ENCODE results near the gene OLFML2A.

The OLFML2A gene

DNA sequence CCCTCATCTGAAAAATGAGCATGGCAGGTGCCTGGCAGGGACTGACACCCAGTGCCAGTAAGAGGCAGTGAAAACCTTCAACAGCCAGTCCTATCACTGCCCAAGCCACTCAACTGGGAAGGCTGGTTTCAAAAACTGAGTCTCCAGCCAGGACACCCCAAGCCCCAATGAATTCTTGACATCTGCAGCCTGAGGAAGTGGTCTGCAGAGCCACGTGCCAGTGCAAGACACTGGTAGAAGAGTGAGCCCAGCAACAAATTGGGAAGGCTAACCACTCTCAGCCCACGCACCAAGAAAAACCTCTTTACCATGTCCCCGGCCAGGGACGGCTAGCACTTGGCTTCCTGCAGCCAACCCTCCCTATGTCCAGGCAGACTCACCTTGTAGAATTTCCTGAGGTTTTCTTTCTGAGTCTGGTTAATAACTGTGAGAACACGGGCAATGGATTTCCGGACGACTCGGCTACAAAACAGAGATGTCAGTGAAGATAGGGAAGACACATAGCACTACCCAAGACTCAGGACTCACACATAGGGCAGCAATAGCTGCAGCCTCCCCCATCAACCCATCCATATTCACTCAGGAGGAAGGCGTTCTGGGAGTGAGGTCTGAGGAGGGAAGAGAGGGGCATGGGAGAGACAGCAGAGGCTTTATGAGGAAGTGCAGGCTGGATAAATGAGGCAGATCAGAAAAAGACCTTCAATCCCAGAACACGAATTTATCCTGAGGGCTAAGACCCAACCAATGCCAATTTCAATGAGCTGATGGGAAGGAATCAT, 83.1 kb downstream of the OLFML2A start:
- no peaks in the 10 kb centered on the region for H3K9me3 Mint-ChIP-seq
- H3K27me3 Mint-ChIP-seq (ENCODE audit: low read depth) = no peaks in the 10 kb centered on the region
- peaks cover 32% of the 10 kb centered on the region for H3K36me3 Mint-ChIP-seq (ENCODE audit: low read depth)
- TF ChIP-seq, protein P1, sequence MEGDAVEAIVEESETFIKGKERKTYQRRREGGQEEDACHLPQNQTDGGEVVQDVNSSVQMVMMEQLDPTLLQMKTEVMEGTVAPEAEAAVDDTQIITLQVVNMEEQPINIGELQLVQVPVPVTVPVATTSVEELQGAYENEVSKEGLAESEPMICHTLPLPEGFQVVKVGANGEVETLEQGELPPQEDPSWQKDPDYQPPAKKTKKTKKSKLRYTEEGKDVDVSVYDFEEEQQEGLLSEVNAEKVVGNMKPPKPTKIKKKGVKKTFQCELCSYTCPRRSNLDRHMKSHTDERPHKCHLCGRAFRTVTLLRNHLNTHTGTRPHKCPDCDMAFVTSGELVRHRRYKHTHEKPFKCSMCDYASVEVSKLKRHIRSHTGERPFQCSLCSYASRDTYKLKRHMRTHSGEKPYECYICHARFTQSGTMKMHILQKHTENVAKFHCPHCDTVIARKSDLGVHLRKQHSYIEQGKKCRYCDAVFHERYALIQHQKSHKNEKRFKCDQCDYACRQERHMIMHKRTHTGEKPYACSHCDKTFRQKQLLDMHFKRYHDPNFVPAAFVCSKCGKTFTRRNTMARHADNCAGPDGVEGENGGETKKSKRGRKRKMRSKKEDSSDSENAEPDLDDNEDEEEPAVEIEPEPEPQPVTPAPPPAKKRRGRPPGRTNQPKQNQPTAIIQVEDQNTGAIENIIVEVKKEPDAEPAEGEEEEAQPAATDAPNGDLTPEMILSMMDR (IDR thresholded peaks at IDR 0.05; ENCODE audit: unreplicated experiment in 3 of 3) = no peak
- peaks cover 32% of the 10 kb centered on the region for H3K4me1 Mint-ChIP-seq
- H3K27ac Mint-ChIP-seq = peak overlapping the region; percentile 42 to 98 (median 96)
- H3K4me3 Mint-ChIP-seq = peak overlapping the region; percentile 88 to 94 (median 92)

DNA sequence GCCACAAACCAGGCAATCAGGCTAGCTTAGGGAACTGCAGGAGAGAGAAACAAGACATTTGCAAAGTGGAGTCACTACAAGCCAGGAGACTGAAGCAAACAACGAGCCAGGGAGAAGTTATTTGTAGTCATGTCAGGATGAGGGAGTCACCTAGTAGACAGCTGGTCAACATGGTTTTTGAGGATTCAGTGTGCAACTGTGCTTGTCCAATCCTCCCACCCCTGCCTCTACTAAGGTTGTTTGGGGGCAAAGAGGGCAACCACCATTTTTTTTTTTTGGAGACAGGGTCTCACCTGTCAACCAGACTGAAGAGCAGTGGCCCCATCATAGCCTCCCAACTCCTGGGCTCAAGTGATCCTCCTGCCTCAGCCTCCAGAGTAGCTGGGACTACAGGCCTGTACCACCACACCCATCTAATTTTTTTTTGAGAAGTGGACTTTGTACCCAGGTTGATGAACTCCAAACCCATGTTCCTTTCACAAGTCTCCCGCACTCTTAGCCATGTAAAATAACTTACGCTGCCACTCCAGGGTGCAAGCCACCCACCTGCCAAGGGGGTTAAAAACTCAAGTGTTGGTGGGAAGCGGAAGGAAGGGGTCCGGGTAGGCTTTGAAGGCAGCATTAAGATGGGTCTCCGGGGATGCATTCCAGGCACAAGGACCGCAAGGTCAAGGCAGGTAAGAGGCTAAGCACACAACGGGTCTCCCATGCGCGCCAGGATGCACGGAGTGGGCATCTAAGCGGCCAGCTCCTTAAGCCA, 83.8 kb downstream of the OLFML2A start:
- TF ChIP-seq, protein P1 (IDR thresholded peaks at IDR 0.05; ENCODE audit: unreplicated experiment in 3 of 3) = no peak
- H3K9me3 Mint-ChIP-seq = no peaks in the 10 kb centered on the region
- H3K36me3 Mint-ChIP-seq (ENCODE audit: low read depth) = peaks cover 32% of the 10 kb centered on the region
- H3K27me3 Mint-ChIP-seq (ENCODE audit: low read depth) = no peaks in the 10 kb centered on the region
- peaks cover 32% of the 10 kb centered on the region for H3K4me1 Mint-ChIP-seq
- H3K27ac Mint-ChIP-seq = peak overlapping the region; percentile 96 to 98 (median 98)
- peak overlapping the region; percentile 88 to 94 (median 92) for H3K4me3 Mint-ChIP-seq

DNA sequence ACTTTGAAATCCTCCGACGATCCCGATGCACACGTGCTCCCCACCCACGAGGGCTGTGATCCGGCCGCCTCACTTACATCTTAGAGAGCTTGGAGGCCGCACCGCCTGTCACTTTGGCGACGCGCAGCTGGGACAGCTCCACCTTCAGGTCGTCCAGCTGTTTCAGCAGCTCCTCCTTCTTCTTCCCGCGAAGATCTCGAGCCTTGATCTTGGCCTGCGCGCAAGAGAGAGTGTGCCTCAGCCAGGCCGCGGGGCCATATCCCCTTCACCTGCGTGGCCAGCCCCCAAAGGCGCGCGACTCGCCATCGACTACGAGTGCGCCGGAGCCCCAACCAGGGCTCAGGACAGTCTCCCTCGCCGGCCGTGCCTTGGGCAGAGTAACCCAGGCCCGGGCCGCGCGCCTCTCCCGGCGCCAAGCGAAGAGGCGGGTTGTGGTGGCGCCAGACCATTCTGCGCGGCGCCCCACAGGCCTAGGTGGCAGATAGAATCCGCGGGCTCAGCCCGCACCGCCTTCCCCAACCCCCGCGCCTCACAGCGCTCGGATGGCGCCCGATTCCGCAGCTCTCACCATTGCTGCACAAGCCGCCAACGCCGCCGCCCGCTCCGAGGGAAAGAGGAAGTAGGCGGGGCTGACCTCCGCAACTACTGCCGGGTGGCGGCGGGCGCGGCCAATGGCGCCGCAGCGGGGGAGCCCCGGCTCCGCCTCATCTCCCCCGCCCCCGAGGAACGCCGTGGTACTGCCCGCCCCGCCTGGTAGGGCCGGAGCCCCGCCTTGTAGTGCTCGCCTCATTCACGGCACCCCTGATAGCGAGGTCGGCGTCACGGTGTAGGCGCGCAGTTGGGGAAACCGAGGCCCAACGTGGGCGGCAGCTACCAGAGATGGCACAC, 84.7 kb downstream of the OLFML2A start, which contains the start of the genes ARPC5L and RPL35:
TSS of gene ARPC5L (plus strand) at position 789 of the 888 bp plus-strand sequence. CDS start 7,161 bp downstream, outside the sequence.
TSS of gene RPL35 (minus strand) at position 616 of the 888 bp plus-strand sequence. CDS start at position 571, 45 bp downstream.
- Mint-ChIP-seq H3K27me3 (ENCODE audit: low read depth) (no peaks in the 10 kb centered on the region), H3K27ac (peak within 1 kb of the TSS; percentile 96 to 98 (median 98)), H3K4me1 (peaks cover 32% of the 10 kb centered on the region), H3K36me3 (ENCODE audit: low read depth) (peaks cover 32% of the 10 kb centered on the region), H3K4me3 (peak within 1 kb of the TSS; percentile 88 to 94 (median 92)), H3K9me3 (no peaks in the 10 kb centered on the region)
- TF ChIP-seq, protein P1 (IDR thresholded peaks at IDR 0.05; ENCODE audit: unreplicated experiment in 3 of 3) = peak in 1 of 3 experiments; percentile 41

DNA sequence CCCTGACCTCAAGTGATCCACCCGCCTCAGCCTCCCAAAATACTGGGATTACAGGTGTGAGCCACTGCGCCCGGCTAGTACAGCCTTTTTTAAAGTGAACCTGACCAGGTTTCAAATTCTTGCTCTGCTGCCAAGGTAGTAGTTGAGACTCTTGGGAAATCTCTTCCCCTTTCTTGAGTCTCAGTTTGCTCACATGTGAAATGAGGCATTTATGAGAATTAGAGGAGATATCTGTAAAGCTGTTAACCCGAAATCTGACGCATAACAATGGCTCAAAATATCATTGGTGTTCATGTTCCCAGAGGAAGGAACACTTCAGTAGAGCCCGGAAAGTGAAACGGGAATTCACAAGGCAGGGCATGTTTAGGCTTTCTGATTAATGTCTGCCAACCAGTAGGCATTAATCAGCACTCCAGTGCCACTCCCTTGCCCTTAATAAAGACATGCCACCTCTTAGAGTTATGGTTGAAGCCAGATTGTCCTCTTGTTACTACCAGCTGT, 86.5 kb downstream of the OLFML2A start:
- H3K4me3 Mint-ChIP-seq = peak overlapping the region; percentile 64 to 88 (median 79)
- H3K27ac Mint-ChIP-seq = peak overlapping the region; percentile 54 to 91 (median 82)
- no peaks in the 10 kb centered on the region for H3K9me3 Mint-ChIP-seq
- H3K36me3 Mint-ChIP-seq (ENCODE audit: low read depth) = peaks cover 26% of the 10 kb centered on the region
- no peaks in the 10 kb centered on the region for H3K27me3 Mint-ChIP-seq (ENCODE audit: low read depth)
- H3K4me1 Mint-ChIP-seq = peaks cover 38% of the 10 kb centered on the region
- TF ChIP-seq, protein P1 (IDR thresholded peaks at IDR 0.05; ENCODE audit: unreplicated experiment in 3 of 3) = no peak
